Measurements from ENCODE around the gene ZBTB16. TPM values are rescaled to one million over a fixed set of nuclear protein-coding genes. Genes with fewer than 3 reads are reported as not detected.

ZBTB16 gene
- total RNA-seq = 64.8 TPM
- long read RNA-seq, full-length matches to known transcripts = 61 of 101 reads
- long read RNA-seq, partial matches to known transcripts = 11 of 101 reads
- long read RNA-seq, other reads (novel, unspliced or antisense) = 29 of 101 reads

DNA sequence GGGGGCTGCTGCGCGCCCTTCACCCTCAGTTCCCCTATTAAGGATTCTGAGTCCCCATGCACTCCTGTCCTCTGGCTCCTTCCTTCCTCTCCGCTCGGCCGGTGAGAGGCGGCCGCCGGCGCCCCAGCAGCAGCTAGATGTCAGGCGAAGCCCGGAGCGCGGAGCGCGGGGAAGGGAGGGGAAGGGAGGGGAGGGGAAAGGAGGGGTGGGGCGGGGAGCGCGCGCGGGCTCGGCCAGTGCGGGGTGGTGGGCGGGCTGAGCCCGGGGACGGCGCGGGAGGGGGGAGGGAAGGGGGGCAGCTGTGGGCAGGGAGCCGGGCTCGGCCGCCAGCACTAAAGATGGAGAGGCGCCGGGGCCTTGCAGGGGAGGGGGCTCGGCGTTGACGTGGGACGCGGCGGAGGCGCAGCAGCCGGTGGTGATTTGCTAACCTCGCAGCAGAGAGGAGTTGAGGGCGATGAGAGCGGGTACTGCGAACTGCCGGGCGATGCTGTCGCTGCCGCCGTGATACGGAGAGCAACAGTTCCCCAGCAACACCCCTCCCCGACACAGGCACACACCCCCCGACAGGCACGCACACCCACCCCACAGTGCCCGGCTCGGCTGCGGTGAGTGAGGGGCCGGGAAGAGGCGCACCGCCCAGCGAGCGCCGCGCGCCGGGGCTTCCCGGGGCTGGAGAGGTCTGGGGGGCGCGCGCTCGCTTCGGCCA is at the start of gene ZBTB16:
Gene ZBTB16 (plus strand): TSS at position 434 of the 706 bp plus-strand sequence. CDS start 3,590 bp downstream, outside the sequence.
- peak; percentile 95 for DNase-seq
- peak; percentile 78 for ATAC-seq (ENCODE audit: poor library complexity)
- intact Hi-C loops (cut with DNase I) = no loop called here

GRCh38 chr11:114010931-114011330 is 48.6 kb upstream of the ZBTB16 start:
- no peak for ATAC-seq (ENCODE audit: poor library complexity)
- DNase-seq = no peak
- intact Hi-C loops (cut with DNase I) = no loop called here

GRCh38 chr11:114011443-114011842 is 48.1 kb upstream of the ZBTB16 start:
- ATAC-seq (ENCODE audit: poor library complexity) (no peak), DNase-seq (no peak)
- intact Hi-C loops (cut with DNase I) = no loop called here

DNA sequence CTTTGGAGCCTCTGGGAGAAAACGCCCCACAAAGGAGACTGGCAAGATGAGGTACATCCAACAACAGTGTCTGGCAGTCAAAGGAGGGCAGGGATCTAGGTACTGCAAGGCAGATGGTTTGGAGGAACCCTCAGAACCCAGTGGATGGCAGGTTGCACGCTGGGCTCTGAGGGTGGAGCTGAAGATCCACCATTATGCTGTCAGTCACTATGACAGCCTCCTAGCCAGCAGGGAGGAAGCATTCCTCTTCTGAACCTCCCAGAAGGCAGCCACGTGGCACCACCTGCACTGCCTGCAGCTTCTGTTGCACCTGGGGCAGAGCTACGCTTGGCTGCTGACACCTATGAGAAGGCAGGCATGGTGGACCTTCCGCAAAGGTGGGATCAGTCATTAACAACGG is 44.4 kb upstream of the ZBTB16 start:
- intact Hi-C loops (cut with DNase I) = no loop called here
- no peak for DNase-seq
- ATAC-seq (ENCODE audit: poor library complexity) = no peak

DNA sequence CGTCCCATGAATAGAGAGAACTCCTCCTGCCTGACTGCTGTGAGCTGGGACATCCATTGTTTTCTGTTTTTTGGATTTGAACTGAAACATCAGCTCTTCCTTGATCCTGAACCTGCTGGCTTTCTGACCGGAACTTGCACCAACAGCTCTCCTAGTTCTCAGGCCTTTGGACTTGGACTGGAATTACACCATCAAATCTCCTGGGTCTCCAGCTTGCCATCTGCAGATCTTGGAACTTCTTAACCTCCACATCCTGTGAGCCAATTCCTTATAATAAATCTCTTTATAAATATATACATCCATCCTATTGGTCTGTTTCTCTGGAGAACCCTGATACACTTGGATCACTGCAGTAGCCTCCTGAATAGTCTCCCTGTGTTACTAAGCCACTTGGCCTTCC is 42.5 kb upstream of the ZBTB16 start:
- ATAC-seq (ENCODE audit: poor library complexity) = no peak
- intact Hi-C loops (cut with DNase I) = no loop called here
- no peak for DNase-seq

- peak; percentile 71 for ATAC-seq (ENCODE audit: poor library complexity)
- intact Hi-C loops (cut with DNase I) = no loop called here
These were observed 41.8 kb upstream of the ZBTB16 start for GRCh38 chr11:114017723-114018122.

DNA sequence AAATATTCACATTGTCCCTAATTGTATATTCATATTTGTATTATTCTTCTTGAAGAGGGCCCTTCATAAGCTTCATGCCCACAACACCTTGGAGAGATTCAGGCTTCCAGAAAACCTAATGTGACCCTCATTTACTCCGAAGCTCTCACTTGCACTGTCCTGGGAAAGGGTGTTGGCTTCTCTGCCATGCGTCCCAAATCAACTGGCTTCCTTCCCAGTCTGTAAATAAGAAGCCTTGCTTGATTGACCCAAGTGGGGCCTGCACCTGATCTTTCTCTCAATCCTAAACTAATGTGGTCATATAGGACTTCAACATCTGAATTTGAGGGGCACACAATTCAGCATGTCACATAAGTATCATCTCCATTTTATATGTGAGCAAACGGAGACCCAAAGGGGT is 40.5 kb upstream of the ZBTB16 start:
- DNase-seq = no peak
- intact Hi-C loops (cut with DNase I) = no loop called here
- no peak for ATAC-seq (ENCODE audit: poor library complexity)

More at GRCh38 chr11:114017723-114018122, 41.8 kb upstream of the ZBTB16 start:
- DNase-seq = no peak

GRCh38 chr11:114019574-114019973 is 39.9 kb upstream of the ZBTB16 start:
- ATAC-seq (ENCODE audit: poor library complexity) (no peak), DNase-seq (no peak)
- intact Hi-C loops (cut with DNase I) = no loop called here

DNA sequence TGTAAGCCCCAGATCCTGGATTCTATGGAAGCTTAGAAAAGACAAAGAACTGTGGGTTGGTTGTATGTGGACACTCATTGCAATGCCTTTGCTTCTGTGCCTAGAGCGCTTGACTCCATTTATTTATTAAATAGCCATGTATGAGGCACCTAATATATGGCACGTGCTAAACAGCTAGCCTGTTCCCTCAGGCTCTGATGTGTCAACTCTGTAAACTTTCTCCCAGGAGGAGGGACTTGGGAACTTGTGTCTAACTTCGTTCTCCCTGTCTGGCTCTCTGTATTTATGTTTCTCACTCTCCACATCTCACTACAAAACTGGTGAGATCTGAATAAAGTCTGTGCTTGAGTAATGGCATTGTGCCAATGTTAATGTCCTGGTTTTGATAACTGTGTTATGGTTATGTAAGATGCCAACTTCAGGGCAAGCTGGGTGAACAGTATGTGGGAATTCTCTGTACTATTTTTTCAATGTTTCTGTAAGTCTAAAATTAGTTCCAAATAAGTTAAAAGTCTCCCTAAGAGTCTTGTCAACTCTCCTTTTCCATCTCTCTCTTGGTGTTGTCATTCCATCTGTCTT is 34.1 kb upstream of the ZBTB16 start:
- ATAC-seq (ENCODE audit: poor library complexity) (peak; percentile 36), DNase-seq (no peak)
- intact Hi-C loops (cut with DNase I) = no loop called here

DNA sequence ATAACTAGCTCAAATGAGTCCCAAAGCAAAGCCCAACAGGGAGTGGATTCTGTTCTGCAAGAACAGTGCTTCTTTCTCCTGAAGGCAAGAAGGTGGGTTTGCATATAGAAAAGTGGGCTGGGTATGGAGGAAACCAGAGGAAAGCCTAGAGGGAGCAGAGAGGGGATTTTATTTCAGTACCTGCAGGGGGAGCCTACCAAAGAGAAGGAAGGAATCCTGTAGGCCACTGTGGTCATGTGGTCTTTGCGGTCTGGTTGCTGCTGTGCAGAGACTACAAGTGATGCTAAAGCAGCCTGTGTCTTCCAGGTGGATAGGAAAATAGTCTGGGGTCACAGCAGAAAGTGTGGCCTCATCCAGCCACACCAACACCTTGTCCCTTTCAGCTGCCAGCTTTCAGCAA is 33.2 kb upstream of the ZBTB16 start:
- DNase-seq = no peak
- intact Hi-C loops (cut with DNase I) = no loop called here
- ATAC-seq (ENCODE audit: poor library complexity) = no peak

DNA sequence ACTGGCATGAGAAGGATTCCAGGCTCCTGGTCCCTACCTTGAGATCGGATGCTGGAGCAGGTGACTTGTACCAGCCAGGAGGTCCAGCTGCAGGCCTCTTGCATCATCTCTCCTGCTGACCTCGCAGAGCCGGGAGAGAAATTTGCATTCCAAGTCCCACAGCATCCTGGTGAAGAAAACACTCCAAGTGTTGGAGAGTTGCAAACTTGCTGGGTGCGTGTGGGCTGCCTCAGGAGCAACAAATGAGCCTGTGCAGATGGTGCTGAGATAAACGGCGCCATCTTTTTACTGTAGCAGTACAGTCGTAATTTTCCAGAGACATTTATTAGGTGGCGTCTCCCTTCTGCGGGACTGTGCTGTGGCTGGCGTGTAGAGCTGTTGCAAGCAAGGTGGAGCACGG is 32.1 kb upstream of the ZBTB16 start:
- intact Hi-C loops (cut with DNase I) = no loop called here
- ATAC-seq (ENCODE audit: poor library complexity) (no peak), DNase-seq (no peak)

DNA sequence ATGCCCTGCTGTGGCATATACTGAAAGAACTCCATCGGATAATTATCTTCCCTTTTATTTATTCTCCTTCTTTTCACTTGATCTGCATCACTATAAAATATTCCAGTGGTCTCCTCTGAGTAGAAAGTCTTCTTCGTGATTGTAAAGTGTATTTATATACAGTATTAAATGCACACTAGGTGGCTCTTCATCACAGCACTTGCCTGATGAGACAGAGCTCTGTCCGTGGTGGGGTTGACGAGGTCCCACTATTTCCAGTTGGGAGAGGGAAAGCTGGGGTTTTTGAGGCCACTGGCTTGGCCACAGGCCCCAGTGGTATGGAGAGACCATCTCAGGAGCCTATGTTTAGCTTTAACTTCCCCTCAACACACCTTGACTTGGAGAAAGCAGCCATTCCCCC is 31.6 kb upstream of the ZBTB16 start:
- ATAC-seq (ENCODE audit: poor library complexity) (peak; percentile 50), DNase-seq (no peak)
- intact Hi-C loops (cut with DNase I) = no loop called here

DNA sequence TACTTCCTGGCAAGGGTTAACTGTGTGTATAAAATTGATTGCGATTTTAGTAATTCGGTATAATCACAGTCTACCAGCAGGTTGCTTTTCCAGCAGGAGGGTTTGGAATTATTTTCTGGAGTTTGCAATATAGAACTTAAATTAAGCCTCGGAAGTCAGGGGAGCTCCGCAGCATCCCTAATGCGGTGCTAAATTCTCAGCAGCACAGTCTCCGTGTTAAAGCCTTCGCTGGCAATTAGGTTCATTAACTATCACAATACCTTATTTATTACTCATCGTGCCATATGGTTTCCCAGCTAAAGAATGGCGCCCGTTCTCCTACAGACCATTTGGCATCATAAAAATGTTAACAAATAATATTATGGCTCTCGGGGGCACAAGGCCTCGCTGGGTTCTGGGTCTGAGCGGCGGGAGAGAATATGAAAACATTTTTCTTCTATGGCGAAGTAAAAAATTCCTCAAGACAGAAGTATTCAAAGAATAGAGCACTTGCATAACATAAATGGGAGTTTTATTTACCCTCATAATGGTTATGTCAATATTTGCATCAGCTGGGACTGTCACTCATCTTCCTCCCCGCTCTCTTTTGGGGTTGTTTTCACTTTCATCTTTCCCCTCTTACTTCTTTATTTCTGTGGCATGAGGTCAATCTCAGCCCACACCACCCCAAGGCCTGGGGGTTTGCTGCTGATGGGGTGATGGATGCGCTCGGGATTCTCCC is 28.1 kb upstream of the ZBTB16 start:
- intact Hi-C loops (cut with DNase I) = loop anchor here (10.0 kb wide), 1 partner anchor 137 kb away; no protein-coding TSS in a partner anchor
- ATAC-seq (ENCODE audit: poor library complexity) (no peak), DNase-seq (no peak)

GRCh38 chr11:114031967-114032320 is 27.6 kb upstream of the ZBTB16 start:
- intact Hi-C loops (cut with DNase I) = loop anchor here (10.0 kb wide), 1 partner anchor 137 kb away; no protein-coding TSS in a partner anchor
- no peak for ATAC-seq (ENCODE audit: poor library complexity)
- no peak for DNase-seq

DNA sequence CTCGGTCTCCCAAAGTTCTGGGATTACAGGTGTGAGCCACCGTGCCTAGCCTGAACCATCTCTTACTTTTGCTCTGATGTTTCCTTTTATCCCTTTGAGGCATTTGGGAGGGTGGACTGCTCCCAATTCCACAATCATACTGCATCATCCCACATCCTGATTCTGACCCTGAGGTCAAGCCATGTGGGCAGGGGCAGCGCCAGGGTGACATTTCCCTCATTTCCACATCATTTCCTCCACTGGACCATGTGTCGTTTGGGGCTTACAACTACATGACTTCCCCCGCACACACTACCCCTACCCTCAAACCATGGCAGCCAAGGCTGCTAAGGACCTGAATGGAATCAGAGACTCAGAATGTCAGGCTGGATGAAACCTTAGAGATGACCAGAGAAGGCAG is 26.4 kb upstream of the ZBTB16 start:
- intact Hi-C loops (cut with DNase I) = loop anchor here (10.0 kb wide), 1 partner anchor 138 kb away; no protein-coding TSS in a partner anchor
- DNase-seq = no peak
- ATAC-seq (ENCODE audit: poor library complexity) = no peak

GRCh38 chr11:114033572-114033971 is 25.9 kb upstream of the ZBTB16 start:
- DNase-seq (no peak), ATAC-seq (ENCODE audit: poor library complexity) (no peak)
- intact Hi-C loops (cut with DNase I) = loop anchor here (10.0 kb wide), 1 partner anchor 139 kb away; no protein-coding TSS in a partner anchor

DNA sequence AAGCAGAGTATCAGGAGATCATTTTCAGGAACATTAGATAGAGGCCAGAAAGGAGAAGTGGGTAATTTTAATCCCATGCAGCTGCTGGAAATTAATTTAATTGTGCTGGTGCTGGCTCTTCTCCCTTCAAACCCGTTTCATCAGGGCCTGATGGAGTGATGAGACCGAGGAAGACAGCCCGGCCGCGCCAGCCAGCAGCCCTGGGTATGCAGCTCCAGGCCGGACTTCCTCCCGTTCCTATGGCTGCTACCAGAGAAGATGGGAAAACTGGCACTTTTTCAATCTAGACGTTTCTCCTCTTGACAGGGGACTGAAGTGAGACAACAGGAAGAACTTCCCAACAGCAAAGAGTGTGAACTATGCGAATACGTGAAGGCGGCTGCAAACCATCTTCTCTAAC is 24.6 kb upstream of the ZBTB16 start:
- ATAC-seq (ENCODE audit: poor library complexity) = no peak
- intact Hi-C loops (cut with DNase I) = loop anchor here (10.0 kb wide), 1 partner anchor 140 kb away; no protein-coding TSS in a partner anchor

DNA sequence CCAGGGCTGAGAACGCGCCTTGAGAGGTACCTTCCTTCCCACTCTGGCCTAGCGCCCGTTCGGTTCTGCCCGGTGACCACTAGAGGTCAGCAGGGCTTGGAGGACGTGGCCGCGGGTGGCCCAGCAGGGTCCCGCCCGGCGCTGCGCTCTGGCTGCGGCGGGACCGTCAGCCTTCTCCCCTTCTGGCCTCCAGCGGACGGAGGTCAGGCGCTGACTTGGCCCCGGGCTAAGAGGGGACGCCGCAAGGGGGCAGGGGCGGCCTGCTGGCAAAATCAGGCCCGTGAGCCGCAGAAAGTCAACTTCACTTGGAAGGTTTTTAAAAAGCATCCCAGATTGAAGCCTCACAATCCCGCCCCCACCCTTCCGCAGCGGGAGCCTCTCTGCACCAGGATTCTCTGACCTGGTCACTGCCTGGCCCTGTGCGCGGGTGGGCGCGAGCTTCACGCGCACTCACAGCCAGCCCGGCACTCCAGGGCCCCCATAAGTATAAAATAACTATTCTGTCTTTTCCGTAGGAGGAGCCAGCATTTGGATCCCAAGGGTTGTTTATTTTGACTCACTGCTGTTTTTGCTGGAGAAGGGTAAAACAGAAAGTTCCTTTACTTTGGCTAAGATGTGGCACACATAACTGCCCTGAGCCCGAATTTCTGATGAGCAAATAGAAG is 23.2 kb upstream of the ZBTB16 start:
- ATAC-seq (ENCODE audit: poor library complexity) = peak; percentile 95
- intact Hi-C loops (cut with DNase I) = loop anchor here (2.0 to 10.0 kb wide), 2 partner anchors 141 to 225 kb away; no protein-coding TSS in a partner anchor
- DNase-seq = peak; percentile 92

More for the DNA sequence above, 24.6 kb upstream of the ZBTB16 start:
- no peak for DNase-seq

DNA sequence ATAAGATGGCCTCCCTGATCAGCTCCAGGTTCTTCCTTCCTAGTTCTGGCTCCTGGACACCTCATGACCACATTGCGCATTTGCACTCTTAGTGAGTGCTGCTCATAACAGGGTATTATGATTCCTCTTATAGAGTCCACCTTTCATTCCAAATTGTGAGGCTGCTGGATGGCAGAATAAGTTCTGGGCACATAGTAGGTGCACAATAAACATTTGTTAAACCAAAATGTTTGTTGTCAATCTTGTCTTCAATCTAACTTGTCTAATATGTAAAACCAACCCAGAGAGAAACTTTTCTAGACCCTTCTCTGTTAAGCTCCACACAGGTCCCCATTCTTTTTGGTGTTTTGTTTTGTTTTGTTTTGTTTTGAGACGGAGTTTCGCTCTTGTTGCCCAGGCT is 22.6 kb upstream of the ZBTB16 start:
- no peak for DNase-seq
- intact Hi-C loops (cut with DNase I) = loop anchor here (2.0 to 10.0 kb wide), 2 partner anchors 142 to 224 kb away; no protein-coding TSS in a partner anchor
- no peak for ATAC-seq (ENCODE audit: poor library complexity)

All from Right ventricle myocardium superior (tissue), 1 donor.